Measurements from ENCODE around the gene ADD1. TPM values are rescaled to one million over a fixed set of nuclear protein-coding genes. Genes with fewer than 3 reads are reported as not detected.

The ADD1 gene
- total RNA-seq, 1 experiment from 2014 or later, result 129 TPM

GRCh38 chr4:2858451-2859217 is 15.0 kb downstream of the ADD1 start:
- no peak for DNase-seq (ENCODE audit: low read depth)

DNA sequence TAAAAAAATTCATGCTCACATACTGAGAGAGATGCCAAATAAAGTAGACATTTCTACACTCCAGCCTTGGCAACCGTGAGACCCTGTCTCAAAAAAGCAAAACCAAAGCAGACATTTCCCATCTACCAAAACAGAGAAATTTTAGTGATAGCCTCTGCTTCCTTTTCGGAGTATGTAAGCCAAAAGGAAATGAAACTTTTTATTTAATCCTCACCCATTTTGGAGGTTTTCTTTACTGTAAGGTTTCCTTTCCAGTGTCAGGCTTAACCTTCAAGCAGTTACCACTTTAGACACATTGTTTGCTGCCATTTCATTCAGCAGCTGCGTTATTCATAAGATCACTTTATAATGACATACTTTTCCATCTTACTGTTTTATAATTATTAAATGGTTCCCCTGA is 15.9 kb downstream of the ADD1 start:
- no peak for DNase-seq (ENCODE audit: low read depth)

DNA sequence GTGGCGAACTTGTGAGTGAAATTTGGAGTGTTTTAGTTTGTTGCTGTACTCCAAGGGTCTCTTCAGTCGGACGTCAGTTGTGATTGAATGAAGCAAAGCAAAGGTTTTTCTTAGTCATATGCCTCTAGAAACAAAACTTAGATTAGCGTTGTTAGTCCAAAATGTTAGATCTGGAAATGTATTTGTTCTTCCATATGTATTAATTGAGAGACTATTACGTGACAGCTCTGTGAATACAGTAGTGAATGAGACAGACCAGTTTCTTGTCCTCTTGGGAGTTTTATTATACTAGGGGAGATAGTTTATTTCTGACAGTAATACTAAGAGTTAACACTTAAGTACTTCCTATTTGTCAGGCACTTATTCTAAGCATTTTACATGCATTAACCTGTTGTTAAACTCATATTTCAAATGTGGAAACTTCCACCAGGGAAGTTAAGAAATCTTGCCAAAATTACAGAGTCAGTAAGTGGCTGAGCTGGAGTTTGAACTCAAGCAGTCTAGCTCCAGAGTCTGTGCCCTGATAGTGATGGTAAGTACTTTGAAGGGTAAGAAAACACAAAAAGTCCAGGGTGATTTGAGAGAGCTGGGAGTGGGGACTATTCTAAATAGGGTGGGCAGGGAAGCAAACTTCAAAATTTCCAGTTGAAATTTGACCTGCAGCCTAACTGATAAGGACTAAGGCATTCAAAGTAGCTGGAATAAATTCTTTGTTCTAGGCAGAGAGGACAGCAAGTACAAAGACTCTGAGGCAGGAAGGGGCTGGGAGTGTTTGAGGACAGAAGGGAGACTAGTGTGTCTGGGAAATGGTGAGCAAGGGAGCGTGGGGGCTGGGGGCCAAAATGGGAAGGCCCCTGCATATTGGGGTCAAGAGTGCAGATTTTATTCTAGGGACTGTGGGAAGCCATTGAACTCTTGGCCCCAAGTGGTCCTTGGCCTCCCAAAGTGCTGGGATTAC is 17.0 kb downstream of the ADD1 start:
- no peak for DNase-seq (ENCODE audit: low read depth)

- no peak for DNase-seq (ENCODE audit: low read depth)
These were observed 18.2 kb downstream of the ADD1 start for GRCh38 chr4:2861631-2862436.

GRCh38 chr4:2862528-2862927 is 18.9 kb downstream of the ADD1 start:
- peak; percentile 39 for DNase-seq (ENCODE audit: low read depth)

- no peak for DNase-seq (ENCODE audit: low read depth)
These were observed 20.0 kb downstream of the ADD1 start for GRCh38 chr4:2863649-2864048.

GRCh38 chr4:2865196-2865780 is 21.6 kb downstream of the ADD1 start:
- no peak for DNase-seq (ENCODE audit: low read depth)

- DNase-seq (ENCODE audit: low read depth), result no peak
These were observed 22.7 kb downstream of the ADD1 start for GRCh38 chr4:2866160-2866861.

DNA sequence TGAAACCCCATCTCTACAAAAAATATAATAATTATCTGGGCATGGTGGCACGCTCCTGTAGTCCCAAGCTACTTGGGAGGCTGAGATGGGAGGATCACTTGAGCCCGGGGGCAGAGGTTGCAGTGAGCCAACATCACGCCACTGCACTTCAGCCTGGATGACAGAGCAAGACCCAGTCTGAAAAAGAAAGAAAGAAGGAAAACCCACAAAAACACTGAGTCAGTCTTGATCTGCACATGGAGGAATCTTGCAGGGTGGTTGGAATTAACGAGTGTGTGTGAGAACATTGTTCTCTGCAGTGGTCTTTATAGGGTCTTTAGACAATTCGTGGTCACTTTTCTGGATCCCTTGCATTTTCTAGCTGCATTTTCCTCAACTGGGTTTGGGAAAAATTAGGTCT is 23.2 kb downstream of the ADD1 start:
- DNase-seq (ENCODE audit: low read depth), result peak; percentile 20

- DNase-seq (ENCODE audit: low read depth), result no peak
These were observed 24.3 kb downstream of the ADD1 start for GRCh38 chr4:2867758-2868491.

DNA sequence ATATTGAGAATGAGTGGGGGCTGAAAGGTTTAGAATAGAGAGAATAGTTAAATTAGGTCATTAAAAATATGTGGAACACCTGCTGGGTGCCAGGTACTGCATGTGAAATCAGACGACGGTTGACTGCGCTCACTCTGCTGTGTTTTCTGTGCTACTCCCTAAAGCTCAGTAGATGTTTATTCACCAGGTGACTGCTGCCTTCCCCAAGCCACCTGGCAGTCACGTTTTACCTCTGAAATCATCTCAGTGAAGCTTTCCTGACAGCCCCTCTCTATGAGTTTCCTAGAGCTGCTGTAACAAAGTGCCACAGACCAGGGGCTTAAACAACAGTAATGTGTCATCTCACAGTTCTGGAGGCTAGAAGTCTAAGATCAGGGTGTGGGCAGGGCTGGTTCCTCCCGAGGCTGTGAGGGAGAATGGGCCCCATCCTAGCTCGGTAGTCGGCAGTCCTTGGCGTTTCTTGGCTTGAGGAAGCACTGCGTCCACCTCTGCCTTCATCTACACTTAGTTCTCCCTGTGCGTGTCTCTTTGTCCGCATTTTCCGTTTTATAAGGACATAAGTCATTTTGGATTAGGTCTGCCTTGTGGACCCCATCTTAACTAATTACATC is 25.3 kb downstream of the ADD1 start:
- no peak for DNase-seq (ENCODE audit: low read depth)

DNA sequence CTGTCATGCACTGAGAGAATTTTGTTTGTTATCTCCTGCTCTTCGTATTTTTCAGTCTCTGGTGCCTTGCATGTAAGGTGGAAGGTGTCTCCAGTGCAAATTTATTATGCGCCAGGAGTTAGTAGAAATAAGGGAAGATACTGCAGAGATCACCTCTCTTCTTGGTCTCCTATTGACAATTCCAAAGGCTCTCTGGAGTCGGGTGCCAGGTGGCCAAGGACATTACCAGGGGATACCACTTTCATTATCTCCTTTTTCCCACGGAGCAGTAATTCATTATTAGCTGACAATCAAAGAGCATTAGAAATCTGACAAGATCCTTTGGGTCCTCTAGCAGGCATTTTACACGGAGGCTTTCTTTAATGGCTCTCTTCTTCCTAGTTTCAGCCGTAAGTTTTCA is 26.0 kb downstream of the ADD1 start:
- no peak for DNase-seq (ENCODE audit: low read depth)

DNA sequence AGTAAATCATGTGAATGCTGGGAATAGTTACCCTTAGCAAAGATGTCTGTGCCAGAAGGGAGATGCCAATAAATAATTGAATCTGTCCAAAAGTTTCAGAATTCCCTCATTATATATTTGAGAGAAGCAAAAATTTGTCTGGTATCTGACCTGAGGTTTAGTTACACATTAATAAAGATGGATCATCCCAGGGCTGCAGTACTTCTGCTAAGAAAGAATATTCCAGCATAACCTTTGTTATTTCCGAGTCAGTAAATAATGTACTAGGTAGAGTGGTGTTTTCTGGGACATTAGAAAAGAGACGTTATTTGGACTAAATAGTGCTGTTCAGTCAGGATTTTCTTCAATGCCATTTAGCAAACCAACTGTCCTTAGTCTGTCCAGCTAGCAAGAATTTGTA is 26.4 kb downstream of the ADD1 start:
- no peak for DNase-seq (ENCODE audit: low read depth)

DNA sequence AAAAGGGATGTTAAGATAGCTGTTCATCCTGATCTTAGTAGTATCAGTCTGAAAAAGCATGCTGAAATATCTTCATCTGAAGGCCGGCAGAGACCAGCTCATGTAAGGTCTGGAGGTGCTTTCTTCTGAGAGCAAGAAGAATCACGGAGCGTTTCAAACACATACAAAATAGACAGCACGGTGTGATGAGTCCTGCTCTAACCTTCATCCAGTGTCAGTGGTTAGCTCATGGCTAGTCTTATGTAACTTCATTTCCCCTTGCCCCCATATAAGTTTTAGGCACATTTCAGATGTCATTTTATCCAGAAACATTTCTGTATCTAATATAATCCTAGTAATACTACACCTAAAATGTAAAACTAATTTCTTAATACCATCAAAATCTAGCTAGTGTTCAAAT is 27.8 kb downstream of the ADD1 start:
- no peak for DNase-seq (ENCODE audit: low read depth)

DNA sequence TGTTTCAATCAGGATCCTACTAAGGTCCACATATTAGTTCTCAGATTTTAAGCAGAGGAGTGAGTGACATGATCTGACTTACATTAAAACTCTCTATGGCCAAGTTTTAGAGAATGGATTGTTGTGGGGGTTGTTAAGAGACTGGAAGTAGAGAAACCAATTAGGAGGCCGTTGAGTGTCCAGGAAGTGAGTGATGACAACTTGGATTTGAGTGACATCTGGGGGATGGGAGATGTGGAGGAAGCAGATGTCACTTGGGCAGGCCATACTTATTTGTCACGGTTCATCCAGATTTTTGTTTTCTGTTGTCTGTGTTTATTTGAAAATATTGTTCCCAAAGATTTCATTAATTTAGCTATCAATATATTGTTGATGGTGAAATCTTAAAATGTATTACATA is 28.3 kb downstream of the ADD1 start:
- no peak for DNase-seq (ENCODE audit: low read depth)

- no peak for DNase-seq (ENCODE audit: low read depth)
These were observed 29.7 kb downstream of the ADD1 start for GRCh38 chr4:2873329-2873728.

DNA sequence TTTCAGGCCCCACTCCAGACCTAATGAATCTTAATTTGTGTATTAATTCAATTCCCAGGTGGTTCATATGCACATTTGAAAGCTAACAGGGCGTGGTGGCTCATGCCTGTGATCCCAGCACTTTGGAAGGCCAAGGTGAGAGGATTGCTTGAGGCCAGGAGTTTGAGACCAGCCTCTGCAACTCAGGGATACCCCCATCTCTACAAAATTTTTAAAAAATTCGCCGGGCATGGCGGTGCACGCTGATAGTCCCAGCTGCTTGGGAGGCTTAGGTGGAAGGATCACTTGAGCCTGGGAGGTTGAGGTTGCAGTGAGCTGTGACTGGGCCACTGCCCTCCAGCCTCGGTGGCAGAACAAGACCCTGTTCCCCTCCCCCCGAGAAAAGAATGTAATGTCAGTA is 31.2 kb downstream of the ADD1 start:
- DNase-seq (ENCODE audit: low read depth), result no peak

- no peak for DNase-seq (ENCODE audit: low read depth)
These were observed 31.9 kb downstream of the ADD1 start for GRCh38 chr4:2875556-2875955.

DNA sequence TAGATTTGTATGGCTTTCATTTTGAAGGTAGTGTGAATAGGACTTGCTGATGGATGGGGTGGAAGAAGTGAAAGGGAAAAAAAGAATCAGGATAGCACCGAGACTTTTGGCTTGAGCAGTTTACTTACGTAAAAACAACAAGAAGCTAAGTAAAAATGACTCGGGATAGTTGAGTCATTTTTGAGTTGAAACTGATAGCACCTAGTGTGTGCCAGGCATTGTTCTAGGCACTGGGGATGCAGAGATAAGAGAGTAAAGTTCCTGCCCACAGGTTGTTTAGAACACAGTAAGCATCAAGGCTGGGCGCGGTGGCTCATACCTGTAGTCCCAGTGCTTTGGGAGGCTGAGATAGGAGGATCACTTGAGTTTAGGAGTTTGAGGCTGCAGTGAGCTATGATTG is 34.7 kb downstream of the ADD1 start:
- no peak for DNase-seq (ENCODE audit: low read depth)

GRCh38 chr4:2879026-2879425 is 35.4 kb downstream of the ADD1 start:
- DNase-seq (ENCODE audit: low read depth), result no peak

All from HT1080 (cell line).